ENCODE measurements around the gene NRIP2. TPM values are rescaled to one million over a fixed set of nuclear protein-coding genes. Genes with fewer than 3 reads are reported as not detected.

NRIP2 gene
- total RNA-seq, 1 experiment from 2014 or later = not detected

DNA sequence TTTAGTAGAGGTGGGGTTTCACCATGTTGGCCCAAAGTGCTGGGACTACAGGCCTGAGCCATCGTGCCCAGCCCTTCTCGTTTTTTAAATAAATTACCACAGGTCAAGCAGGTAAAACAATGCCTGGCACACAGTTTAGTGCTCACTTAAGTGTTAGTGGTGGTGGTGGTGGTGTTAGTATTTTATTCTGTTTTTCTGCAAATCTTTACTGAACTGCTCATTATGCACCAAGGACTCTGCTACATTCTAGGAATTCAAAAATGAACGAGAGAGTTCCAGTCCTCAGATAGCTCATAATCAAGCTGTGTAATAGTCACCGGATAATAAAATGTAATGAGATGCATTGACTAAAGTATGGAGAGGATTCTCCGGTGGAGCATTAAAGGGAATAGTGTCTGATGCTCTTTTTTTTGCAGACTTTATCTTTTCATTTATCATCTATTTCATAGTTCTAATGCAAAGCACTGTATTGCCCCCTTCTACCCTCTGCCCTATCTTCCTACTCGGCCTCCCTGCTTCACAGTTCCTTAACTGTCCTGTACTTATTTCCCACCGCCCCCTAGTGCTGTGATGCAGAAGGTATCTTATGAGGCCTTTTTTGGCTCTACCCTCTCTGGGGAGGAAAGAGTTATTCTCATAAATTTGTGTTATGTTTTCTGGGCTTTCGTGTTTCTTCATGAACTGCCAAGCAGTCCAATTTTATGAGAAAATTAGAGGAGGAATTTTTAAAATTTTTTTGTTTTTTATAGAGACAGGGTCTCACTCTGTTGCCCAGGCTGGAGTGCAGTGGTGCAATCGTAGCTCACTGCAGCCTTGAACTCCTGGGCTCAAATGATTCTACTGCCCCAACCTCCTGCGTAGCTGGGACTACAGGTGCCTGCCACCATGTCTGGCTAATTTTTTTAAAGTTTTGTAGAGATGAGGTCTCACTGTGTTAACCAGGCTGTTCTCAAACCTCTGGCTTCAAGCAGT lies 21.3 kb downstream of the NRIP2 start:
- no TSS peak for BruUV-seq (replicated peaks)
- Histone ChIP-seq H3K4me1 (replicated peaks; ENCODE audit: insufficient read depth) (peaks cover 16% of the 10 kb centered on the region), H3K9me3 (ENCODE audit: insufficient read depth, low read depth) (no peaks in the 10 kb centered on the region), H3K9me2 (ENCODE audit: insufficient read depth) (no peaks in the 10 kb centered on the region), H3K79me2 (ENCODE audit: low read depth) (peaks cover 33% of the 10 kb centered on the region), H2AFZ (peak overlapping the region; percentile 85), H3F3A (ENCODE audit: insufficient read depth, low read depth) (peaks cover 8% of the 10 kb centered on the region), H3K4me3 (peak overlapping the region; percentile 78), H3K27ac (peak overlapping the region; percentile 76; the same call in 1 of the 2 replicates), H4K20me1 (ENCODE audit: insufficient read depth) (0 out of 2 replicates have a peak, but pooled peaks cover 7% of the 10 kb centered on the region), H3K4me2 (peak overlapping the region; percentile 83), H3K27me3 (ENCODE audit: insufficient read depth, low read depth) (no peaks in the 10 kb centered on the region), H3K36me3 (ENCODE audit: low read depth) (0 out of 2 replicates have a peak, but pooled peaks cover 3% of the 10 kb centered on the region)
- intact Hi-C loops (cut with micrococcal nuclease; ENCODE audit: unreplicated experiment) = loop anchor here (1.0 kb wide), 2 partner anchors 73 to 228 kb away; no protein-coding TSS in a partner anchor
- DNase-seq = peak; percentile 43 to 57
- CTCF ChIA-PET = interaction anchor here (1.1 to 1.2 kb wide), 2 partner anchors 17 to 29 kb away, joined by 3 read pairs; no protein-coding TSS in a partner anchor
- TF ChIP-seq EZH2 (IDR thresholded peaks at IDR 0.05; ENCODE audit: low read depth) (no peak), CTCF (conservative IDR thresholded peaks at IDR 0.05) (peak; percentile 83)
- POLR2A ChIA-PET (ENCODE audit: unreplicated experiment) = interaction anchor here (0.5 kb wide), 1 partner anchor 132 kb away, joined by 19 read pairs; no protein-coding TSS in a partner anchor

- Histone ChIP-seq H3K27ac (peak within 1 kb of the TSS; percentile 76), H3K36me3 (ENCODE audit: low read depth) (0 out of 2 replicates have a peak, but pooled peaks cover 3% of the 10 kb centered on the region), H3K4me3 (peak within 1 kb of the TSS; percentile 78), H3K27me3 (ENCODE audit: insufficient read depth, low read depth) (no peaks in the 10 kb centered on the region), H3K79me2 (ENCODE audit: low read depth) (peaks cover 33% of the 10 kb centered on the region), H2AFZ (peak within 1 kb of the TSS; percentile 85), H3K9me3 (ENCODE audit: insufficient read depth, low read depth) (no peaks in the 10 kb centered on the region), H3K4me1 (replicated peaks; ENCODE audit: insufficient read depth) (peaks cover 16% of the 10 kb centered on the region), H4K20me1 (ENCODE audit: insufficient read depth) (0 out of 2 replicates have a peak, but pooled peaks cover 7% of the 10 kb centered on the region), H3K9me2 (ENCODE audit: insufficient read depth) (no peaks in the 10 kb centered on the region), H3F3A (ENCODE audit: insufficient read depth, low read depth) (peaks cover 12% of the 10 kb centered on the region), H3K4me2 (peak within 1 kb of the TSS; percentile 83)
- TSS peak; percentile 67 for BruUV-seq (replicated peaks)
- peak; percentile 96 to 98 for DNase-seq
- intact Hi-C loops (cut with micrococcal nuclease; ENCODE audit: unreplicated experiment) = loop anchor here (1.0 kb wide), 5 partner anchors 17 to 229 kb away; partner anchors contain the start of genes FOXM1 and RHNO1
- CTCF ChIA-PET = interaction anchor here (0.6 to 1.2 kb wide), 2 partner anchors 16 to 72 kb away, joined by 3 to 5 read pairs; no protein-coding TSS in a partner anchor
- POLR2A ChIA-PET (ENCODE audit: unreplicated experiment) = interaction anchor here (0.5 to 0.6 kb wide), 3 partner anchors 17 to 133 kb away, joined by 6 to 19 read pairs (median 10); no protein-coding TSS in a partner anchor
- TF ChIP-seq CTCF (conservative IDR thresholded peaks at IDR 0.05) (no peak), EZH2 (IDR thresholded peaks at IDR 0.05; ENCODE audit: low read depth) (no peak)
These were observed 22.3 kb downstream of the NRIP2 start, which contains the start of gene ITFG2 for GRCh38 chr12:2812290-2813213. Gene ITFG2, plus strand, starts transcription at chr12:2812668. Its CDS starts 93 bp downstream, at chr12:2812761.
